Measurements from ENCODE around the gene PCIF1. TPM values are rescaled to one million over a fixed set of nuclear protein-coding genes. Genes with fewer than 3 reads are reported as not detected.

PCIF1 gene
- polyA plus RNA-seq, 3 donors: 41.0 to 54.9 (median 50.4) TPM

DNA sequence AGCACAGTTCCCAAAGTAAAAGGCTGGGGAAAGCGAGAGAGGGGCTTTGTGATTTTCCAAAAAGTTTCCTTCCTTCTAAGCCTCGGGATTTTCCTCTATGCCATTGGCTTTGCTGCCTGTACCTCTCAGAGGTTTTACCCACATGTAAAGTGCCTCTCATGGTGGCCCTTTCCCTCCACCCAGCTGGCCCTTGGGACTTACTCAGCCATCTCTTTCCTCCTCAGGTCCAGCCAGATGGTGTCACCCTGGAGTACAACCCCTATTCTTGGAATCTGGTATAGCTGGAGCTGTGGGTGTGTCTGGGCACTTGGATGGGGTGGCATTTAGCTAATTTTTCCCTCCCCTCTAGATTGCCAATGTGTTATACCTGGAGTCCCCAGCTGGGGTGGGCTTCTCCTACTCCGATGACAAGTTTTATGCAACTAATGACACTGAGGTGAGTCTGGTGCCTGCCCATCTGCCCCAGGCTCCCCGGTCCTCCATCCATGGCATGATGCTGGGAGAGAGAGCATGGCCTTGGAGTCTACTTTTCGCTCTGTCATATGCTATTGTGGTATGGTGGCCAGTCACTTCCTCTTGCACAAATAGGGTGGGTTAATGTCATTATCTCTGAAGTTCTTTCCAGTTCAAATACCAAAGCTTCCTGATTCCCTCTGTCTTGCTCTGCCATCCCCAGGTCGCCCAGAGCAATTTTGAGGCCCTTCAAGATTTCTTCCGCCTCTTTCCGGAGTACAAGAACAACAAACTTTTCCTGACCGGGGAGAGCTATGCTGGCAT lies 42.2 kb upstream of the PCIF1 start:
- intact Hi-C loops (cut with micrococcal nuclease): loop anchor here (2.0 to 5.0 kb wide), 2 partner anchors 19 to 35 kb away; partner anchors contain the start of genes ACOT8 (in 1 of the 2) and ZSWIM3 (in 1 of the 2)
- peak overlapping the region; percentile 78 for H3K9ac ChIP-seq (ENCODE audit: insufficient read depth, low read length, poor library complexity, severe bottlenecking)

More for the DNA sequence above, 42.2 kb upstream of the PCIF1 start:
- H3K9me3 Mint-ChIP-seq: peaks cover 0 to 2% (median 0%) of the 10 kb centered on the region in 7 donors
- H3K27ac Mint-ChIP-seq: peak overlapping the region; percentile 84 to 96 (median 90)
- Histone ChIP-seq H2AFZ (ENCODE audit: insufficient read depth, low read depth, low read length, poor library complexity, severe bottlenecking) (peak overlapping the region; percentile 92), H3K4me1 (ENCODE audit: control insufficient read depth in 1 of 2, insufficient read depth in 2 of 2, low read length in 2 of 2) (peaks cover 36 to 46% of the 10 kb centered on the region in 2 donors), H3K27me3 (ENCODE audit: control insufficient read depth in 2 of 2, insufficient read depth in 2 of 2, low read length in 2 of 2) (no peaks in the 10 kb centered on the region), H3K4me3 (replicated peaks in 1 of 3; ENCODE audit: low read depth in 2 of 3, low read length in 3 of 3) (peak overlapping the region; percentile 62 to 95 (median 72)), H3K4me2 (replicated peaks; ENCODE audit: extremely low read depth, low read length, poor library complexity, severe bottlenecking) (peak overlapping the region; percentile 99), H4K20me1 (ENCODE audit: insufficient read depth, low read length) (peaks cover 27% of the 10 kb centered on the region), H3K9me3 (replicated peaks in 1 of 2; ENCODE audit: control insufficient read depth in 1 of 2, insufficient read depth in 1 of 2, low read length in 2 of 2) (no peaks in the 10 kb centered on the region), H3K79me2 (ENCODE audit: insufficient read depth, low read length) (peaks cover 46% of the 10 kb centered on the region), H3K27ac (ENCODE audit: low read depth in 1 of 2, low read length in 2 of 2) (peak overlapping the region; percentile 59 to 87), H3K36me3 (replicated peaks in 1 of 2; ENCODE audit: control insufficient read depth in 1 of 2, insufficient read depth in 2 of 2, low read length in 2 of 2) (peaks cover 34 to 49% of the 10 kb centered on the region in 2 donors)
- peaks cover 41 to 48% of the 10 kb centered on the region in 2 donors for H3K36me3 Mint-ChIP-seq
- peak; percentile 41 to 66 (median 58) for DNase-seq
- H3K4me3 Mint-ChIP-seq: peak overlapping the region; percentile 91 to 93
- peaks cover 33% of the 10 kb centered on the region for H3K4me1 Mint-ChIP-seq
- 47% methylated on average over 3 of the region's 9 CpGs for WGBS (ENCODE audit: insufficient coverage)
- H3K27me3 Mint-ChIP-seq (ENCODE audit: low read depth in 3 of 3): no peaks in the 10 kb centered on the region
- TF ChIP-seq CTCF (IDR thresholded peaks at IDR 0.05): no peak

Measured in CD14-positive monocyte (primary cell).